Stimulated activated naive CD8-positive, alpha-beta T cell treated with anti-CD3 and anti-CD28 coated beads, Interleukin-15, amount 100 ng/mL, for 72 hours (primary cell): ENCODE measurements around the gene ZPBP2.

Source experiments
- ATAC-seq: fragments of 150-1000 bp; cut with Tn5 transposase; 2 replicates; pipeline ENCODE4 v1.10.0; 2021; ENCODE audit warnings: mild to moderate bottlenecking, moderate library complexity
- DNase-seq, 2 donors: peaks; one replicate each; pipeline ENCODE4 v3.0.0; 2021 to 2022
- H3K27ac Mint-ChIP-seq, 2 donors: one replicate each; pipeline ENCODE4 v1.8.0; 2022; ENCODE audit warnings: mild to moderate bottlenecking in 2 of 2, mixed read lengths in 2 of 2, moderate library complexity in 2 of 2
- H3K27me3 Mint-ChIP-seq: one replicate; pipeline ENCODE4 v1.8.0; 2022; ENCODE audit warnings: mixed read lengths
- H3K4me1 Mint-ChIP-seq: one replicate; pipeline ENCODE4 v1.8.0; 2022; ENCODE audit warnings: mild to moderate bottlenecking, mixed read lengths
- H3K4me3 Mint-ChIP-seq, 2 donors: one replicate each; pipeline ENCODE4 v1.8.0; 2022; ENCODE audit warnings: mild to moderate bottlenecking in 2 of 2, mixed read lengths in 2 of 2, moderate library complexity in 1 of 2
- H3K9me3 Mint-ChIP-seq, 2 donors: one replicate each; pipeline ENCODE4 v1.8.0; 2022; ENCODE audit warnings: mixed read lengths in 2 of 2

The ZPBP2 gene

GRCh38 chr17:39920218-39921210 is 52.5 kb downstream of the ZPBP2 start:
- H3K4me1 Mint-ChIP-seq, result peaks cover 93% of the 10 kb centered on the region
- DNase-seq (peak; percentile 29 to 82), ATAC-seq (peak; percentile 81)
- no peaks in the 10 kb centered on the region for H3K9me3 Mint-ChIP-seq
- no peaks in the 10 kb centered on the region for H3K27me3 Mint-ChIP-seq
- peak overlapping the region; percentile 91 to 97 for H3K27ac Mint-ChIP-seq
- peak overlapping the region; percentile 98 for H3K4me3 Mint-ChIP-seq

- Mint-ChIP-seq H3K27ac (peak overlapping the region; percentile 91 to 97), H3K27me3 (no peaks in the 10 kb centered on the region), H3K4me1 (peaks cover 99% of the 10 kb centered on the region), H3K4me3 (peak overlapping the region; percentile 98), H3K9me3 (no peaks in the 10 kb centered on the region)
- DNase-seq (peak; percentile 47 to 70), ATAC-seq (peak; percentile 79)
Measured at GRCh38 chr17:39921323-39921722, 53.3 kb downstream of the ZPBP2 start.

- DNase-seq, result no peak
- Mint-ChIP-seq H3K27ac (peak overlapping the region; percentile 91 to 97), H3K27me3 (no peaks in the 10 kb centered on the region), H3K9me3 (no peaks in the 10 kb centered on the region), H3K4me3 (peak overlapping the region; percentile 98), H3K4me1 (peaks cover 93% of the 10 kb centered on the region)
- ATAC-seq, result no peak
Measured at GRCh38 chr17:39922006-39922405, 54.0 kb downstream of the ZPBP2 start.

GRCh38 chr17:39923230-39923629 is 55.2 kb downstream of the ZPBP2 start:
- ATAC-seq (no peak), DNase-seq (no peak)
- Mint-ChIP-seq H3K27ac (peak overlapping the region; percentile 89 to 97), H3K4me1 (peaks cover 90% of the 10 kb centered on the region), H3K9me3 (no peaks in the 10 kb centered on the region), H3K4me3 (peak overlapping the region; percentile 98), H3K27me3 (no peaks in the 10 kb centered on the region)

- H3K27me3 Mint-ChIP-seq, result no peaks in the 10 kb centered on the region
- no peaks in the 10 kb centered on the region for H3K9me3 Mint-ChIP-seq
- H3K27ac Mint-ChIP-seq, result peak overlapping the region; percentile 89 to 97
- H3K4me3 Mint-ChIP-seq, result peak overlapping the region; percentile 98
- DNase-seq (no peak), ATAC-seq (no peak)
- peaks cover 90% of the 10 kb centered on the region for H3K4me1 Mint-ChIP-seq
Measured at GRCh38 chr17:39923836-39924690, 56.1 kb downstream of the ZPBP2 start.

- H3K4me3 Mint-ChIP-seq, result peak overlapping the region; percentile 98
Measured at GRCh38 chr17:39924691-39925055, 56.7 kb downstream of the ZPBP2 start.

GRCh38 chr17:39925282-39926134 is 57.5 kb downstream of the ZPBP2 start:
- H3K27me3 Mint-ChIP-seq, result no peaks in the 10 kb centered on the region
- peak overlapping the region; percentile 98 for H3K4me3 Mint-ChIP-seq
- peaks cover 82% of the 10 kb centered on the region for H3K4me1 Mint-ChIP-seq
- ATAC-seq (no peak), DNase-seq (no peak)
- peak overlapping the region; percentile 97 to 98 for H3K27ac Mint-ChIP-seq
- H3K9me3 Mint-ChIP-seq, result no peaks in the 10 kb centered on the region

More at GRCh38 chr17:39924691-39925055, 56.7 kb downstream of the ZPBP2 start:
- ATAC-seq, result no peak
- Mint-ChIP-seq H3K27ac (peak overlapping the region; percentile 36 to 97), H3K27me3 (no peaks in the 10 kb centered on the region), H3K9me3 (no peaks in the 10 kb centered on the region), H3K4me1 (peaks cover 90% of the 10 kb centered on the region)
- no peak for DNase-seq

- DNase-seq, result no peak
- Mint-ChIP-seq H3K27ac (peak overlapping the region; percentile 97 to 98), H3K4me3 (peak overlapping the region; percentile 98), H3K9me3 (no peaks in the 10 kb centered on the region), H3K4me1 (peaks cover 76% of the 10 kb centered on the region), H3K27me3 (no peaks in the 10 kb centered on the region)
- no peak for ATAC-seq
Measured at GRCh38 chr17:39926135-39926587, 58.2 kb downstream of the ZPBP2 start.

GRCh38 chr17:39926588-39927100 is 58.6 kb downstream of the ZPBP2 start:
- ATAC-seq, result peak; percentile 68
- Mint-ChIP-seq H3K4me1 (peaks cover 71% of the 10 kb centered on the region), H3K9me3 (no peaks in the 10 kb centered on the region)

More at GRCh38 chr17:39926588-39927100, 58.6 kb downstream of the ZPBP2 start:
- Mint-ChIP-seq H3K27ac (peak overlapping the region; percentile 97 to 98), H3K27me3 (no peaks in the 10 kb centered on the region), H3K4me3 (peak overlapping the region; percentile 98)
- peak; percentile 66 to 78 for DNase-seq
